HepG2 (cell line): ENCODE measurements around the gene HAGHL. TPM values are rescaled to one million over a fixed set of nuclear protein-coding genes. Genes with fewer than 3 reads are reported as not detected.

Experiments used
- CBX5 ChIP-seq: sonication (generic); formaldehyde crosslinking; IDR thresholded peaks from 2 replicates; pipeline ENCODE4 v1.4.0; 2020; ENCODE audit warnings: missing genetic modification reagents, borderline replicate concordance
- EED ChIP-seq: sonication (generic); formaldehyde crosslinking; IDR thresholded peaks from 2 replicates; pipeline ENCODE4 v1.5.0; 2020; ENCODE audit warnings: mild to moderate bottlenecking, missing genetic modification reagents
- FOXK1 ChIP-seq: sonication (generic); formaldehyde crosslinking; IDR thresholded peaks from 2 replicates; pipeline ENCODE4 v1.4.0; 2020; ENCODE audit warnings: low read depth, missing genetic modification reagents, borderline replicate concordance
- MTA1 ChIP-seq: sonication (generic); formaldehyde crosslinking; IDR thresholded peaks from 2 replicates; pipeline ENCODE4 v1.4.0; 2020; ENCODE audit warnings: missing genetic modification reagents, mild to moderate bottlenecking, borderline replicate concordance
- SP1 ChIP-seq, 2 experiments: fragments of 450-650 bp in 1 of 2; sonication (generic) in 1 of 2; formaldehyde crosslinking in 1 of 2; IDR thresholded peaks; 2 replicates each; pipeline versions ENCODE4 v1.4.0 to v1.6.1; 2016 to 2020; ENCODE audit warnings: missing genetic modification reagents in 1 of 2
- ZMYM2 ChIP-seq: sonication (generic); formaldehyde crosslinking; IDR thresholded peaks from 2 replicates; pipeline ENCODE4 v1.8.0; 2022; ENCODE audit warnings: mild to moderate bottlenecking, missing genetic modification reagents
- ZNF563 ChIP-seq: sonication (generic); formaldehyde crosslinking; IDR thresholded peaks from 2 replicates; pipeline ENCODE4 v1.8.0; 2022; ENCODE audit warnings: mild to moderate bottlenecking, moderate library complexity, missing genetic modification reagents
- polyA plus RNA-seq, 8 experiments: library from polyadenylated mRNA; depleted of rRNA in 3 of 8; stranded (reverse) in 7 of 8; unstranded in 1 of 8; fragments of >200 nt; fragmentation: Illumina TruSeq in 4 of 8; extraction: Trizol in 4 of 8; gene quantifications; 2 replicates each; pipeline versions ENCODE4 v1.2.1 to v1.2.3, GENCODE V29; 2011 to 2016; ENCODE audit warnings: low read depth in 4 of 8, missing spikeins in 1 of 8, mixed read lengths in 1 of 8; ENCODE audit not compliant: insufficient read depth in 1 of 8
- total RNA-seq, 5 experiments: library from RNA; depleted of rRNA; stranded (reverse); fragments of >200 nt; fragmentation: Illumina TruSeq; extraction: Trizol; gene quantifications; 2 replicates each; pipeline ENCODE4 v1.2.3, GENCODE V29; 2016; ENCODE audit warnings: low read depth in 1 of 5
- TF ChIP-seq, protein P1 (sequence below): sonication (generic); formaldehyde crosslinking; IDR thresholded peaks from 2 replicates; pipeline ENCODE4 v1.5.0; 2020; ENCODE audit warnings: mild to moderate bottlenecking, missing genetic modification reagents, borderline replicate concordance
- TF ChIP-seq, protein P2 (sequence below): sonication (generic); formaldehyde crosslinking; IDR thresholded peaks from 2 replicates; pipeline ENCODE4 v1.4.0; 2020; ENCODE audit warnings: missing genetic modification reagents
- TF ChIP-seq, protein P3 (sequence below): sonication (generic); formaldehyde crosslinking; IDR thresholded peaks from 2 replicates; pipeline ENCODE4 v1.4.0; 2020; ENCODE audit warnings: missing genetic modification reagents
- TF ChIP-seq, protein P4 (sequence below): sonication (generic); formaldehyde crosslinking; IDR thresholded peaks from 2 replicates; pipeline ENCODE4 v1.9.0; 2021; ENCODE audit warnings: mild to moderate bottlenecking, missing genetic modification reagents

Gene HAGHL
- total and polyA plus RNA-seq, 2 of the 13 experiments (the other 11 are each of a cell fraction or from before 2014, with no cell fraction given), result 3.4 to 8.4 TPM

DNA sequence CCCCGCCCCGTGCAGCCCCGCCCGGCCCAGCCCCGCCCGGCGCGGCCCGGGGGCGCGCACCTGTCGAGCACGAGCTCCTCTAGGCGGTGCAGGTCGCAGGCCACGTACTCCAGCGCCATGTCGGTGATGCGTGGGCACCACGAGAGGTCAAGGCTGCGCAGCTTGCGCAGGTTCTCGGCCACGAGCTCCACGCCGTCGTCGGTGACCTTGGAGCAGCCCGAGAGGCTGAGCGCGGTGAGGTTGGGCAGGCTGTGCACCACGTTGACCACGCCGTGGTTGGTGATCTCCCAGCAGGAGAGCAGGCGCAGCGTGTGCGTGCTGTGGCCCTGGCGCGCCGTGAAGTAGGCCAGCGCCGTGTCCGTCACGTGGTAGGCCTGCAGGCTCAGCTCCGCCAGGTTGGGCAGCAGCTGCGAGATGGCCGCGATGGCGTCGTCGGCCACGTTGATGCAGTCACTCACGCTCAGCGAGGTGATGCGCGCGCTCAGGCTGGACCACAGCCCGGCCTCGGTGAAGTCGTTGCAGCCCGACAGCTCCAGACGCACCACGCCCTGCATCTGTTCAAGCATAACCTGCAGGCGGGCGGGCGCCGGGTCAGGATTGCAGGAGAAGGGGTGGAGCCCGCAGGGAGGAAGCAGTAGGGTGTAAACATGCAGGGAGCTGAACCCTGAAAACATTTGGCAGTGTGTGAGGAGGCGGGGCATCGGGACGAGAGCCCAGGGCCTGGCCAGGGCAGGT lies 31.4 kb upstream of the HAGHL start (continued):
- TF ChIP-seq, protein P1, sequence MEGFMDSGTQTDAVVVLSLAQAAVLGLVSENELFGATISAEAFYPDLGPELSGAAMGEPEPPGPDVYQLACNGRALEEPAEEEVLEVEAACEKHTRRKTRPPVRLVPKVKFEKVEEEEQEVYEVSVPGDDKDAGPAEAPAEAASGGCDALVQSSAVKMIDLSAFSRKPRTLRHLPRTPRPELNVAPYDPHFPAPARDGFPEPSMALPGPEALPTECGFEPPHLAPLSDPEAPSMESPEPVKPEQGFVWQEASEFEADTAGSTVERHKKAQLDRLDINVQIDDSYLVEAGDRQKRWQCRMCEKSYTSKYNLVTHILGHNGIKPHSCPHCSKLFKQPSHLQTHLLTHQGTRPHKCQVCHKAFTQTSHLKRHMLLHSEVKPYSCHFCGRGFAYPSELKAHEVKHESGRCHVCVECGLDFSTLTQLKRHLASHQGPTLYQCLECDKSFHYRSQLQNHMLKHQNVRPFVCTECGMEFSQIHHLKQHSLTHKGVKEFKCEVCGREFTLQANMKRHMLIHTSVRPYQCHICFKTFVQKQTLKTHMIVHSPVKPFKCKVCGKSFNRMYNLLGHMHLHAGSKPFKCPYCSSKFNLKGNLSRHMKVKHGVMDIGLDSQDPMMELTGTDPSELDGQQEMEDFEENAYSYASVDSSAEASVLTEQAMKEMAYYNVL (CRISPR knock-in tag), result peak; percentile 52; the same call in 1 of the 2 replicates
- TF ChIP-seq, protein P2, sequence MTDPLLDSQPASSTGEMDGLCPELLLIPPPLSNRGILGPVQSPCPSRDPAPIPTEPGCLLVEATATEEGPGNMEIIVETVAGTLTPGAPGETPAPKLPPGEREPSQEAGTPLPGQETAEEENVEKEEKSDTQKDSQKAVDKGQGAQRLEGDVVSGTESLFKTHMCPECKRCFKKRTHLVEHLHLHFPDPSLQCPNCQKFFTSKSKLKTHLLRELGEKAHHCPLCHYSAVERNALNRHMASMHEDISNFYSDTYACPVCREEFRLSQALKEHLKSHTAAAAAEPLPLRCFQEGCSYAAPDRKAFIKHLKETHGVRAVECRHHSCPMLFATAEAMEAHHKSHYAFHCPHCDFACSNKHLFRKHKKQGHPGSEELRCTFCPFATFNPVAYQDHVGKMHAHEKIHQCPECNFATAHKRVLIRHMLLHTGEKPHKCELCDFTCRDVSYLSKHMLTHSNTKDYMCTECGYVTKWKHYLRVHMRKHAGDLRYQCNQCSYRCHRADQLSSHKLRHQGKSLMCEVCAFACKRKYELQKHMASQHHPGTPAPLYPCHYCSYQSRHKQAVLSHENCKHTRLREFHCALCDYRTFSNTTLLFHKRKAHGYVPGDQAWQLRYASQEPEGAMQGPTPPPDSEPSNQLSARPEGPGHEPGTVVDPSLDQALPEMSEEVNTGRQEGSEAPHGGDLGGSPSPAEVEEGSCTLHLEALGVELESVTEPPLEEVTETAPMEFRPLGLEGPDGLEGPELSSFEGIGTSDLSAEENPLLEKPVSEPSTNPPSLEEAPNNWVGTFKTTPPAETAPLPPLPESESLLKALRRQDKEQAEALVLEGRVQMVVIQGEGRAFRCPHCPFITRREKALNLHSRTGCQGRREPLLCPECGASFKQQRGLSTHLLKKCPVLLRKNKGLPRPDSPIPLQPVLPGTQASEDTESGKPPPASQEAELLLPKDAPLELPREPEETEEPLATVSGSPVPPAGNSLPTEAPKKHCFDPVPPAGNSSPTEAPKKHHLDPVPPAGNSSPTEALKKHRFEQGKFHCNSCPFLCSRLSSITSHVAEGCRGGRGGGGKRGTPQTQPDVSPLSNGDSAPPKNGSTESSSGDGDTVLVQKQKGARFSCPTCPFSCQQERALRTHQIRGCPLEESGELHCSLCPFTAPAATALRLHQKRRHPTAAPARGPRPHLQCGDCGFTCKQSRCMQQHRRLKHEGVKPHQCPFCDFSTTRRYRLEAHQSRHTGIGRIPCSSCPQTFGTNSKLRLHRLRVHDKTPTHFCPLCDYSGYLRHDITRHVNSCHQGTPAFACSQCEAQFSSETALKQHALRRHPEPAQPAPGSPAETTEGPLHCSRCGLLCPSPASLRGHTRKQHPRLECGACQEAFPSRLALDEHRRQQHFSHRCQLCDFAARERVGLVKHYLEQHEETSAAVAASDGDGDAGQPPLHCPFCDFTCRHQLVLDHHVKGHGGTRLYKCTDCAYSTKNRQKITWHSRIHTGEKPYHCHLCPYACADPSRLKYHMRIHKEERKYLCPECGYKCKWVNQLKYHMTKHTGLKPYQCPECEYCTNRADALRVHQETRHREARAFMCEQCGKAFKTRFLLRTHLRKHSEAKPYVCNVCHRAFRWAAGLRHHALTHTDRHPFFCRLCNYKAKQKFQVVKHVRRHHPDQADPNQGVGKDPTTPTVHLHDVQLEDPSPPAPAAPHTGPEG, result peak; percentile 92
- TF ChIP-seq FOXK1 (CRISPR knock-in tag) (0 out of 2 replicates have a peak, but pooled peaks have one; percentile 18), CBX5 (CRISPR knock-in tag) (peak; percentile 77; the same call in 1 of the 2 replicates), ZNF563 (CRISPR knock-in tag) (peak; percentile 43; the same call in 1 of the 2 replicates), EED (CRISPR knock-in tag) (peak; percentile 88; the same call in 1 of the 2 replicates), MTA1 (CRISPR knock-in tag) (peak; percentile 32; the same call in 1 of the 2 replicates), ZMYM2 (CRISPR knock-in tag) (0 out of 2 replicates have a peak, but pooled peaks have one; percentile 28), SP1 (IDR thresholded peaks at IDR 0.05) (no peak), SP1 (CRISPR knock-in tag; IDR thresholded peaks at IDR 0.05) (0 out of 2 replicates have a peak, but pooled peaks have one; percentile 37)
- TF ChIP-seq, protein P3, sequence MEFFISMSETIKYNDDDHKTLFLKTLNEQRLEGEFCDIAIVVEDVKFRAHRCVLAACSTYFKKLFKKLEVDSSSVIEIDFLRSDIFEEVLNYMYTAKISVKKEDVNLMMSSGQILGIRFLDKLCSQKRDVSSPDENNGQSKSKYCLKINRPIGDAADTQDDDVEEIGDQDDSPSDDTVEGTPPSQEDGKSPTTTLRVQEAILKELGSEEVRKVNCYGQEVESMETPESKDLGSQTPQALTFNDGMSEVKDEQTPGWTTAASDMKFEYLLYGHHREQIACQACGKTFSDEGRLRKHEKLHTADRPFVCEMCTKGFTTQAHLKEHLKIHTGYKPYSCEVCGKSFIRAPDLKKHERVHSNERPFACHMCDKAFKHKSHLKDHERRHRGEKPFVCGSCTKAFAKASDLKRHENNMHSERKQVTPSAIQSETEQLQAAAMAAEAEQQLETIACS (CRISPR knock-in tag), result peak; percentile 90
- TF ChIP-seq, protein P4, sequence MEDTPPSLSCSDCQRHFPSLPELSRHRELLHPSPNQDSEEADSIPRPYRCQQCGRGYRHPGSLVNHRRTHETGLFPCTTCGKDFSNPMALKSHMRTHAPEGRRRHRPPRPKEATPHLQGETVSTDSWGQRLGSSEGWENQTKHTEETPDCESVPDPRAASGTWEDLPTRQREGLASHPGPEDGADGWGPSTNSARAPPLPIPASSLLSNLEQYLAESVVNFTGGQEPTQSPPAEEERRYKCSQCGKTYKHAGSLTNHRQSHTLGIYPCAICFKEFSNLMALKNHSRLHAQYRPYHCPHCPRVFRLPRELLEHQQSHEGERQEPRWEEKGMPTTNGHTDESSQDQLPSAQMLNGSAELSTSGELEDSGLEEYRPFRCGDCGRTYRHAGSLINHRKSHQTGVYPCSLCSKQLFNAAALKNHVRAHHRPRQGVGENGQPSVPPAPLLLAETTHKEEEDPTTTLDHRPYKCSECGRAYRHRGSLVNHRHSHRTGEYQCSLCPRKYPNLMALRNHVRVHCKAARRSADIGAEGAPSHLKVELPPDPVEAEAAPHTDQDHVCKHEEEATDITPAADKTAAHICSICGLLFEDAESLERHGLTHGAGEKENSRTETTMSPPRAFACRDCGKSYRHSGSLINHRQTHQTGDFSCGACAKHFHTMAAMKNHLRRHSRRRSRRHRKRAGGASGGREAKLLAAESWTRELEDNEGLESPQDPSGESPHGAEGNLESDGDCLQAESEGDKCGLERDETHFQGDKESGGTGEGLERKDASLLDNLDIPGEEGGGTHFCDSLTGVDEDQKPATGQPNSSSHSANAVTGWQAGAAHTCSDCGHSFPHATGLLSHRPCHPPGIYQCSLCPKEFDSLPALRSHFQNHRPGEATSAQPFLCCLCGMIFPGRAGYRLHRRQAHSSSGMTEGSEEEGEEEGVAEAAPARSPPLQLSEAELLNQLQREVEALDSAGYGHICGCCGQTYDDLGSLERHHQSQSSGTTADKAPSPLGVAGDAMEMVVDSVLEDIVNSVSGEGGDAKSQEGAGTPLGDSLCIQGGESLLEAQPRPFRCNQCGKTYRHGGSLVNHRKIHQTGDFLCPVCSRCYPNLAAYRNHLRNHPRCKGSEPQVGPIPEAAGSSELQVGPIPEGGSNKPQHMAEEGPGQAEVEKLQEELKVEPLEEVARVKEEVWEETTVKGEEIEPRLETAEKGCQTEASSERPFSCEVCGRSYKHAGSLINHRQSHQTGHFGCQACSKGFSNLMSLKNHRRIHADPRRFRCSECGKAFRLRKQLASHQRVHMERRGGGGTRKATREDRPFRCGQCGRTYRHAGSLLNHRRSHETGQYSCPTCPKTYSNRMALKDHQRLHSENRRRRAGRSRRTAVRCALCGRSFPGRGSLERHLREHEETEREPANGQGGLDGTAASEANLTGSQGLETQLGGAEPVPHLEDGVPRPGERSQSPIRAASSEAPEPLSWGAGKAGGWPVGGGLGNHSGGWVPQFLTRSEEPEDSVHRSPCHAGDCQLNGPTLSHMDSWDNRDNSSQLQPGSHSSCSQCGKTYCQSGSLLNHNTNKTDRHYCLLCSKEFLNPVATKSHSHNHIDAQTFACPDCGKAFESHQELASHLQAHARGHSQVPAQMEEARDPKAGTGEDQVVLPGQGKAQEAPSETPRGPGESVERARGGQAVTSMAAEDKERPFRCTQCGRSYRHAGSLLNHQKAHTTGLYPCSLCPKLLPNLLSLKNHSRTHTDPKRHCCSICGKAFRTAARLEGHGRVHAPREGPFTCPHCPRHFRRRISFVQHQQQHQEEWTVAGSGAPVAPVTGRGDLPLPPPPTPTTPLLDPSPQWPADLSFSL (CRISPR knock-in tag), result 0 out of 2 replicates have a peak, but pooled peaks have one; percentile 21
